Activated naive CD4-positive, alpha-beta T cell treated with anti-CD3 and anti-CD28 coated beads, Interleukin-2, amount 50 U/mL, for 24 hours (primary cell): ENCODE data around the gene TRMU.
A peak's percentile ranks its signal among the peaks of the same experiment; 100 is the strongest.

Experiments used
- H3K27ac Mint-ChIP-seq: one replicate; pipeline ENCODE4 v1.8.0; 2021; ENCODE audit warnings: mild to moderate bottlenecking, mixed read lengths
- H3K27me3 Mint-ChIP-seq: one replicate; pipeline ENCODE4 v1.8.0; 2021; ENCODE audit warnings: mixed read lengths
- H3K36me3 Mint-ChIP-seq: one replicate; pipeline ENCODE4 v1.8.0; 2021; ENCODE audit warnings: mixed read lengths
- H3K4me1 Mint-ChIP-seq: one replicate; pipeline ENCODE4 v1.8.0; 2021; ENCODE audit warnings: mixed read lengths
- H3K4me3 Mint-ChIP-seq: one replicate; pipeline ENCODE4 v1.8.0; 2021; ENCODE audit warnings: mild to moderate bottlenecking, mixed read lengths
- H3K9me3 Mint-ChIP-seq: one replicate; pipeline ENCODE4 v1.8.0; 2021; ENCODE audit warnings: mixed read lengths

TRMU gene

GRCh38 chr22:46320166-46320710 is 15.3 kb upstream of the TRMU start:
- Mint-ChIP-seq H3K4me3 (no peak overlapping the region), H3K36me3 (no peaks in the 10 kb centered on the region), H3K27ac (no peak overlapping the region), H3K27me3 (no peaks in the 10 kb centered on the region), H3K4me1 (no peaks in the 10 kb centered on the region), H3K9me3 (no peaks in the 10 kb centered on the region)

DNA sequence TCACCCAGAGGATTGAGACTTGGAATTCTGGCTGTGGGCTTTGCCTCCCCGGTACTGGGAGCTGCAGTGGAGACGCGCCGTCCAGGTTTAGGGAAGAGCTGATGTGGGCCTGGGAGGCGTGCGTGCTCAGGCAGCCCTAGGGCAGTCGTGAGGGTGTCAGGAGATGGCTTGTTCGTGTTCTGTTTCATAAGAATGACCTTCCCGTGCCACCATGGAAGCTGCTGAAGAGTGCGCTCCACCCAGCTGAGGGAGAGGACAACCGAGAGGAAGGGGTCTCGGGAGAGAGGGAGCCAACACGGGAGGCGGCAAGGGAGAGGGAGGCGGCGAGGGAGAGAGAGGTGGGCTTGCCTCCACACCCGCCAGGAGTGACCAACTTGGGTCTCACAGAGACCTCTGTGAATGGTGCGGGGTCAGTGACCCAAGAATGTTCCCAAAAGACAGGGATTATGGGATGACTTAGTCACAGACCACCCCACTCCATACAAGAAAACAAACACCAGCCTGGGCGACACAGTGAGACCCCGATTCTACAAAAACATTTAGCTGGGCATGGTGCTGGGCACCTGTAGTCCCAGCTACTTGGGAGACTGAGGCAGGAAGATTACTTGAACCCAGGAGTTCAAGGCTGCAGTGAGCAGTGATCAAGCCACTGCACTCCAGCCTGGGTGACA is 14.7 kb upstream of the TRMU start:
- Mint-ChIP-seq H3K27me3 (no peaks in the 10 kb centered on the region), H3K9me3 (no peaks in the 10 kb centered on the region), H3K4me3 (no peak overlapping the region), H3K36me3 (no peaks in the 10 kb centered on the region), H3K4me1 (no peaks in the 10 kb centered on the region), H3K27ac (no peak overlapping the region)

GRCh38 chr22:46322711-46323110 is 12.8 kb upstream of the TRMU start:
- no peak overlapping the region for H3K4me3 Mint-ChIP-seq

GRCh38 chr22:46323162-46323561 is 12.4 kb upstream of the TRMU start:
- Mint-ChIP-seq H3K27ac (no peak overlapping the region), H3K36me3 (no peaks in the 10 kb centered on the region), H3K4me3 (no peak overlapping the region), H3K27me3 (no peaks in the 10 kb centered on the region), H3K9me3 (no peaks in the 10 kb centered on the region), H3K4me1 (no peaks in the 10 kb centered on the region)

More at GRCh38 chr22:46322711-46323110, 12.8 kb upstream of the TRMU start:
- Mint-ChIP-seq H3K27ac (no peak overlapping the region), H3K9me3 (no peaks in the 10 kb centered on the region), H3K36me3 (no peaks in the 10 kb centered on the region), H3K27me3 (no peaks in the 10 kb centered on the region), H3K4me1 (no peaks in the 10 kb centered on the region)

DNA sequence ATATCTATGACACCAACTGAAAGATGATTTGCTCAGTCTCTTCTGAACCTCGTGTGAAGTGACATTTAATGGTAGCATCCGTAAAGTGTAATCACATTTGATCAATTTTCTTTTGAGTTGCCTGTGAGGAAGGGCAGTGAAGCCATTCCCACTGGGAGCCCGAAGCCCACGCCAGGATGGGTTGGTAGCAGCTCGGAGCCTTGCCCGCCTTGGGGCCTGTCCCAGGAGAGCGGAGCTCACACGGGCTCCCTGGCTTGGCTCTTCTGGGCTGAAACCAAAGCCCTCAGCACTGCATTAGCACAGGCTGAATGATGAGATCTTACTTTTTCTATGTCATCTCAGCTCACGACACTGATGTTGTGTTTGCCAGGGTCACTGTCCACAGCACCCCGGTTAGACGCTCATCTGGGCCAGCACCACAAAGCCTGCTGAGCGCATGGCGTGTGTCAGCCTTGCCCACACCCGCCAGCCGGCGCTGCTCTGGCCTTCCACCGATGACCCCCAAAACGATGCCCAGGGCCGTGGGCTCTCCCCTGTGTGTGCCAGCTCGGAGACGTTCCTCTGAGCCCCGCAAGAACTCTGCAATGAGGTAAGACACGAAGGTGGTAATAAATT is 9.3 kb upstream of the TRMU start:
- no peaks in the 10 kb centered on the region for H3K36me3 Mint-ChIP-seq
- no peaks in the 10 kb centered on the region for H3K27me3 Mint-ChIP-seq
- no peaks in the 10 kb centered on the region for H3K9me3 Mint-ChIP-seq
- H3K27ac Mint-ChIP-seq: no peak overlapping the region
- no peak overlapping the region for H3K4me3 Mint-ChIP-seq
- H3K4me1 Mint-ChIP-seq: no peaks in the 10 kb centered on the region

GRCh38 chr22:46327691-46328465 is 7.6 kb upstream of the TRMU start:
- H3K4me1 Mint-ChIP-seq: no peaks in the 10 kb centered on the region
- H3K36me3 Mint-ChIP-seq: no peaks in the 10 kb centered on the region
- no peaks in the 10 kb centered on the region for H3K27me3 Mint-ChIP-seq
- no peak overlapping the region for H3K4me3 Mint-ChIP-seq
- no peaks in the 10 kb centered on the region for H3K9me3 Mint-ChIP-seq
- H3K27ac Mint-ChIP-seq: no peak overlapping the region

- Mint-ChIP-seq H3K27me3 (no peaks in the 10 kb centered on the region), H3K4me3 (no peak overlapping the region), H3K36me3 (no peaks in the 10 kb centered on the region), H3K27ac (no peak overlapping the region), H3K4me1 (no peaks in the 10 kb centered on the region), H3K9me3 (no peaks in the 10 kb centered on the region)
These were observed 6.7 kb upstream of the TRMU start for GRCh38 chr22:46328797-46329196.

DNA sequence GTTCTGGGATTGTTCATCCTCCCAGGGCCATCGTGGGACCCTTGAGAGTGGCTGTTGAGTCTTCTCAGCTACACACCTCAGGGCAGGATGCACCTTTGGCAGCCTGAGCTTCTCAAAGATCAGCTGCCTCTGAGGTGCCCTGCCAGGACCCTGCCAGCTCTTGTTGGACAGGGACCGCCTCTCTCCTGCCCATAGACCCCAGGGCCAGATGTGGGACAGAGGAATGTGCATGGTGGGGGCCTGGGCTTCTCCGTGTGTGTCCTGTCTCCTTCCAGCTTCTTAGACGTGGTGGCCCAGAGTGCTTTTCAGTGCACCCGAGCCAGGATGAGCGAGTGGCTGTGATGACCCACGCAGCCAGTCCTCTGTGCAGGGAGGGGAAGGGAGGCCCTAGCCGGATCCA is 5.9 kb upstream of the TRMU start:
- H3K36me3 Mint-ChIP-seq: no peaks in the 10 kb centered on the region

GRCh38 chr22:46330426-46330825 is 5.1 kb upstream of the TRMU start:
- Mint-ChIP-seq H3K4me3 (no peak overlapping the region), H3K36me3 (no peaks in the 10 kb centered on the region), H3K4me1 (peaks cover 6% of the 10 kb centered on the region)

More for the DNA sequence above, 5.9 kb upstream of the TRMU start:
- H3K27ac Mint-ChIP-seq: no peak overlapping the region
- H3K4me3 Mint-ChIP-seq: no peak overlapping the region
- no peaks in the 10 kb centered on the region for H3K27me3 Mint-ChIP-seq
- no peaks in the 10 kb centered on the region for H3K9me3 Mint-ChIP-seq
- H3K4me1 Mint-ChIP-seq: peaks cover 5% of the 10 kb centered on the region

DNA sequence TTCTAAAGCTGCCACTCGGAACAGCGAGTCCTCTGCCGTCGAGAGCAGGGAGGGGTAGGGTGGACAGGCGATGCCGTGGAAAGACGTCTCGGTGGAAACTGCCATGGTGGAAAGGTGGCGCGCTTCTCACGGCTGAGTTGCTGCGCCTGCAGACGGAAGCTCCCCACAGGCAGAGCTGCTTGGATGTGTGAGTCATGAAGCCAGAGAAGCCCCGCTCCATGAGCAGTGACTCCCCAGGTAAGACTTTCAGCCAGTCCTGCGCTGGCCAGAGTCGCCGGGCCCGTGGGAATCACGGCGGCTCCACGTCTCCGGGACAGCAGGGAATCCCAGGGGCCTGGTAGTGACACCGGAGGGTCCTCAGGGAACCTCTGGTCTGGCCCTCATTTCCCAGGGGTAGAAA is 4.0 kb upstream of the TRMU start:
- peaks cover under 1% of the 10 kb centered on the region for H3K36me3 Mint-ChIP-seq
- no peak overlapping the region for H3K4me3 Mint-ChIP-seq
- H3K4me1 Mint-ChIP-seq: peaks cover 8% of the 10 kb centered on the region
- H3K27me3 Mint-ChIP-seq: no peaks in the 10 kb centered on the region
- no peaks in the 10 kb centered on the region for H3K9me3 Mint-ChIP-seq
- no peak overlapping the region for H3K27ac Mint-ChIP-seq

More at GRCh38 chr22:46330426-46330825, 5.1 kb upstream of the TRMU start:
- Mint-ChIP-seq H3K9me3 (no peaks in the 10 kb centered on the region), H3K27ac (no peak overlapping the region), H3K27me3 (no peaks in the 10 kb centered on the region)

DNA sequence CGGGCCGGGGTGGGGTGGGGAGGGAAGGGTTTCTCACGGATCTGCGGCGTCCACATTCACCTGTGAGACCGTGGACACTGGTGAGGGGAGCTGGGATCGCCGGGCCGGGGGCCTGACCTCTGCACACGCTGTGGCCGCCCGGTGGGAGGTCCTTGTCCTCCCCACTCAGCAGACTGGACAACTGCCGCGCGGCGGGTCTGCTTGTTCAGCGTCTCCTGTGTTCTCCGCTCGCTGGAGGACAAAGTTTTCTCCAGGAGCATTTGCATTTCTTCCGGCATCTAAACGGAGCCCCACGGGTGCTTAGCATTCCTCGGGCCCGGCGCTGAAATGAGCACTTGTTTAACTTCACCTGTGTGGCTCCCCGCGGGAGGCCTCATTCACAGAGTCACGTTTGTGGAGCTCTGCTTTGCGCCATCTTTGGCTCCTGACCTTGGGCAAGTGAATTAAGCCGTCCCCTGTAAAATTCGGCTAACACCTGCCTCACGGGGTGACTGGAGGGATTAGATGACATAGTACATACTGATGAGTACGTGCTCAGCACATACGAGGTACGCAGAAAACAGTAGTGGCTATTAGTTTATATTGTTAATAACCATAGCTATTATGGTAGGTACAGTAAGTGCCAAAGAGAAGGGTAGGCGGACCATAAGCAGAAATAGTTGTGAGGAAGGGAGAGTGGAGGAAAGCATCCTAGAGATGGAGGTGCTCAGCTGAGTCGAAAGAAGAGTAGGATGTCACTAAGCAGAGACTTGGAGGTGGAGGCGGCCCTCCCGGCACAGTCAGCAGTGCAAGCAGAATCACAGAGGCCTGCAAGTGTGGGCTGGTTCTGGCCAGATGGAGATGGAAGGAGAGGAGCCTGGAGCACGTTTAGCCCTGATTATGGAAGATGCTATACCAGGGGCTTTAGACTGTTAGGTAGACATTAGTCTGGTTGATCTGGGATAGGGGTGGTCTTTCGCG is 885 bp downstream of the TRMU start:
- Mint-ChIP-seq H3K9me3 (no peaks in the 10 kb centered on the region), H3K36me3 (peaks cover 15% of the 10 kb centered on the region), H3K4me3 (peak overlapping the region; percentile 96), H3K27ac (peak overlapping the region; percentile 89), H3K4me1 (peaks cover 44% of the 10 kb centered on the region), H3K27me3 (no peaks in the 10 kb centered on the region)

GRCh38 chr22:46337870-46338269 is 2.4 kb downstream of the TRMU start:
- H3K9me3 Mint-ChIP-seq: no peaks in the 10 kb centered on the region
- no peak overlapping the region for H3K27ac Mint-ChIP-seq
- peaks cover 15% of the 10 kb centered on the region for H3K36me3 Mint-ChIP-seq
- peaks cover 50% of the 10 kb centered on the region for H3K4me1 Mint-ChIP-seq
- H3K4me3 Mint-ChIP-seq: peak overlapping the region; percentile 36
- no peaks in the 10 kb centered on the region for H3K27me3 Mint-ChIP-seq

DNA sequence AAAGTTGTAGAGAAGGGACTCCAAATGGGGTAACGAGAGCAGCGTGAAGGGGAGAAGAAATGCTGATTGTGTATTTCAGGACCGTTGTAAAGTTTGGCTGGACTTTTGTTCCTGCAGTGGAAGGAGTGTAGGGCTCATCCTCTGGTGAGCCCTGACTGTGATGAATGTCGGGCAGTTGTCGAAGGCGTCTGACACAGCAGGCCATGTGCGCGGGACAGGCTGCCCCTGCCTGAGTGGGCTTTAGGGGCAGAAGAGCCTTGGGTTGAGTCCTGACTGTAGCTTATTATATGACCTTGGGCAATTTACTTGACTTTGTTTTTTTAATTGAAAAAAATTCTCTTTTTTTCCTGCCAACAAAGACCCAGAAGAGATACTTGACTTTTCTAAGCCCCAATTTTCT is 3.1 kb downstream of the TRMU start:
- no peaks in the 10 kb centered on the region for H3K27me3 Mint-ChIP-seq
- no peak overlapping the region for H3K4me3 Mint-ChIP-seq
- H3K9me3 Mint-ChIP-seq: no peaks in the 10 kb centered on the region
- H3K27ac Mint-ChIP-seq: no peak overlapping the region
- H3K36me3 Mint-ChIP-seq: peaks cover 15% of the 10 kb centered on the region
- peaks cover 50% of the 10 kb centered on the region for H3K4me1 Mint-ChIP-seq

DNA sequence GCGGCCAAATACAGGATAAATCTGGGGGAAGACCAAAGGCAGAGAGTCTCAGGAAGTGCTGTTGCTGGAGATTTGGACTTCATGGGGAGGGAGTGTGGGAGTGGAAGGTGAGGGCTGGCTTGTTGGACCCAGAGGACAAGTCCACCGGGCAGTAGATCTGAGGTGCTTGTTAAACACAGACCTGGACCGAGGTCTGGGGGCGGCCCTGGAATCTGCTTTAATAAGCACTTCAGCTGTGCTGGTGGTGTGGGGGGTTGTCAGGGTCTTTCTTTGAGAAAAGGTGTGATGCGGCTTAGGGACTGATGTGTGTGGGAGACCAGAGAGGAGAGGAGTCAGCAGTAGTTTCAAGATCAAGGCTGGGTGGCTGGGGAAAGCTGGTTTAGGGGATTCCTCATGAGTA is 4.4 kb downstream of the TRMU start:
- H3K27ac Mint-ChIP-seq: peak overlapping the region; percentile 63
- H3K36me3 Mint-ChIP-seq: peaks cover 17% of the 10 kb centered on the region
- no peaks in the 10 kb centered on the region for H3K27me3 Mint-ChIP-seq
- H3K4me1 Mint-ChIP-seq: peaks cover 49% of the 10 kb centered on the region
- no peaks in the 10 kb centered on the region for H3K9me3 Mint-ChIP-seq
- H3K4me3 Mint-ChIP-seq: no peak overlapping the region

- no peaks in the 10 kb centered on the region for H3K27me3 Mint-ChIP-seq
- H3K4me3 Mint-ChIP-seq: no peak overlapping the region
- H3K27ac Mint-ChIP-seq: no peak overlapping the region
- H3K36me3 Mint-ChIP-seq: peaks cover 19% of the 10 kb centered on the region
- H3K9me3 Mint-ChIP-seq: no peaks in the 10 kb centered on the region
- H3K4me1 Mint-ChIP-seq: peaks cover 49% of the 10 kb centered on the region
These were observed 5.2 kb downstream of the TRMU start for GRCh38 chr22:46340676-46341075.
